KBM-7 (cell line): ENCODE results near the gene ADORA2A.
A peak's percentile ranks its signal among the peaks of the same experiment; 100 is the strongest.

Source experiments
- DNase-seq: peaks from one replicate; pipeline ENCODE4 v3.0.0-alpha.2; 2015
- in situ Hi-C: fragments of 300-500 bp; cut with MboI; formaldehyde crosslinking; loops from 2 replicates; pipeline ENCODE4 v1.14.3; 2020; ENCODE audit warnings: low sequenced_read_pairs, low pct_unique_long_range_greater_than_20kb, mixed read lengths

ADORA2A gene

DNA sequence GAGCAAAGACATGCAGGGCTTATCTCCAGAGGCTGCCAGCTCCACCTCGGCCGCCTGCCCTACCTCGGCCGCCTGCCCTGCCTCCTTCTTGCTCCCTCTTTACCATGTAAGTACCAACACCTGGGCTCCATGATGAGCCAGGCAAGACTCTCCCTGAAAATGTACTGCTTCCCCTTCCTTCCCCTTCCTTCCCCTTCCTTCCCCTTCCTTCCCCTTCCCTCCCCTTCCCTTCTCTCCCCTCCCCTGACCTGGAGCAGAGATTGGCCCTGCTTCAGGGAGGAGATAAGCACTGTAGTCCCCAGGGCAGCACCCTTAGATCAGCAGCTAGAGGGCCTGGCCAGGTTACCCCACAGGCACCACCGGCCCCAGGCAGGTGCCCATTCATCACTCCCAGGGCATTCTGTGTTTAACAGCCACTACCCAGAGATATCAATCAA lies 25.4 kb upstream of the ADORA2A start:
- in situ Hi-C loops = no loop called here

DNA sequence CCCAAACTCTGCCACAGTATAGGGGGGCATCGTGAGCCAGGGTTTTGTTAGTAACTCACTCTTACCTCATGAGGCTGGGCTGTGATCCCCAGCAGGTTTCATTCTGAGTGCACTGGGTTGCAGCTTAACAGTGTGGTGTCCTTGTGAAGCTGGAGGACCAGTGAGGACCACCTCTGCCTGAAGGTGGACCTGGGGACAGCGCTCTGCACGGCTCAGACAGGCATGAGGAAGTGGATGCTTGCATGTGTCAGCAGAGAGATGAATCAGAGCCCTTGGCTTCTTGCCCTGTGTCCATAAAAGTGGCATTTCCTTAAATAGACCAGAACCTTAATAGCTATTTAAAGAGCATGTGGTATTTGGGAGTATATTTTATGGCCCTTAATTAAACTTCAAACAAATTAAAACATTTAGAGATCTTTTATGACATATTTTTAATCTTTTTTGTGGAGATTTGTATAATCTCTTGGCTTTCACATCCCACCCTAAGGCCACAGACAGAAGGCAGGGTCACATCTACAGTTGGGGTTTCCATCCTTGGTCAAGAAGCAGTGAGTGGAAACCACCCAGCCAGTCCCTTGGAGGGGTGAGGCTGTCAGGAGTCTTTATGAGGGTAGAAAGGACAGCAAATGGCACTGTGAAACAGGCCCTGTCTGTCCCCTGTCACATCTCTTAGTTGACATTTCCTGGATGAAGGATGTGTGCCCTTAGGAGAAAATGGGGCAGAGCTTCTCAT lies 24.8 kb upstream of the ADORA2A start:
- in situ Hi-C loops = no loop called here
- peak; percentile 73 for DNase-seq

More for the DNA sequence above, 25.4 kb upstream of the ADORA2A start:
- DNase-seq = no peak

DNA sequence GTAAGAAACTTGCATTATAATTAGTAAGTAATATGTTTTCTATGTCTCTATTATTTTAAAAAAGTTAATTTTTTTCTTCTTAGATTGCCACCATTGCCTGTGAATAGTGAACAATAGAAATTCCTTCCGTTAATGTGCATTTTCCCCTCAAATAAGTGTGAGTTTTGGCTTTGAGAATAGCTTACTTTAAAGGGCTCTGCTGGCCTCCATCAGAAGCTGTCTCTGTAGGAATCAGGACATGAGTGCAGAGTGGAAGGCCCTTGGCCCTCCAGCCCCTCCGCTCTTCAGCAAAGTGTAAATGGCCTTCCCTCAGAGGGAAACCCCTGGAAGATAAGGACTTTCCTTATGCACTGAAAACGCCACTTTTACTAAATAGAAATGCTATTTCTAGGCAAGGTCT lies 24.1 kb upstream of the ADORA2A start:
- in situ Hi-C loops = no loop called here
- no peak for DNase-seq

DNA sequence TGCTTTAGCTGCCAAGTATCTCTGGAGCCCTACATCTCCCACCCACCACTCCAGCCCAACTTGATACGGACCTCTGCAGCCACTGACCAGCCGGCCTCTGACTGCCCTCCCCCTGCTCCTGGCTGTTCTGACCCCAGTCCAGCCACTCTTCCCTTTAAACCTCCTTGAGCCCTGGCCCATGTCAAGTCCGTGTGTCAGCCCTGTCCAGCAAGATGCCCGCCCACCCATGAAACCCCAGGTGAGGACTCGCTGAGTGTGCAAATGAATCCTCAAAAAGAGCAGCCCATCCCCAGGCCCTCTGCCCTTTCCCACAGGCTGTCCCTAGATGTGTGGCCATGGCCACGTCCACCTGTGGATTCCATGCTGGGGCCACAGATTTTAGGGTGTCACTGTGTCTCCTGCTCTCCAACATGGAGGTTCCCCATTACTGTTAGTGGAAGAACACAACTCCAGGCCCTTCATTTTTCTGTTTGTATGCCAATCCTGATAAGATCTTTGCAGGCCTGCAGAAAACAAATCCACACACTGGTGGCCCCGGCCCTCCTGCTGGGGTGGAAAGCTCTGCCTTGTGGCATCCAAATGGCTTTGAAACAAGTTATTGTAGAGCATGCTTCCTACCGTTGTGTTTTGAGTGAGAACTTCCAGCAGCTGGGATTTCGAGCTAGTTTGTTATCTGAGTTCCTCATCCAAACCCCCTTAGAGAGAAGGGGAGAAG lies 22.7 kb upstream of the ADORA2A start:
- in situ Hi-C loops = no loop called here
- DNase-seq = no peak

DNA sequence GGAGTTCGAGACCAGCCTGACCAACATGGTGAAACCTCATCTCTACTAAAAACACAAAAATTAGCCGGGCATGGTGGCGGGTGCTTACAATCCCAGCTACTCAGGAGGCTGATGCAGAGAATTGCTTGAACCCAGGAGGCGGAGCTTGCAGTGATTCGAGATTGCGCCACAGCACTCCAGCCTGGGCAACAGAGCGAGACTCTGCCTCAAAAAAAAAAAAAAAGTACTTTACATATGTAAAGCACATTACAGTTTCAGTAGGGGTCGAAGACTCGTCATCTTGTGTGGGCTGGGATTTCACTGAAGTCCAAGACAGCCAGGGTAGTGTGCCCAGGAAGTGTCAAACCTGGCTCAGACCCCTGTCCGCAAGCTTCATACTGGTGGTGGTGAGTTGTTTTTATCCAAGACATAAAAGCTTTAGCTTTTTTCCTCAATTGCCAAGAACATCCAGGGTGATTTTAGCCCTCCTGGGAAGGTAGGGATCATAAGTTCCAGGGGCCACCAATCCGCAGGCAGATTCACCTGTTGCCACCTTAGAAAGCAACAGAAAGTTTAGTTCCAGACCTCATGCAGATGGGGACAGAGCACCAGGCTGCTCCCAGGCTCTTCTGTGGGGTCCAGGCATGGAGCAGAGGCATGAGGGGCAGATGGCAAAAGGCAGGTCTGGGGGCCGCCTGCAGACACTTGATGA lies 21.6 kb upstream of the ADORA2A start:
- no peak for DNase-seq
- in situ Hi-C loops = no loop called here

DNA sequence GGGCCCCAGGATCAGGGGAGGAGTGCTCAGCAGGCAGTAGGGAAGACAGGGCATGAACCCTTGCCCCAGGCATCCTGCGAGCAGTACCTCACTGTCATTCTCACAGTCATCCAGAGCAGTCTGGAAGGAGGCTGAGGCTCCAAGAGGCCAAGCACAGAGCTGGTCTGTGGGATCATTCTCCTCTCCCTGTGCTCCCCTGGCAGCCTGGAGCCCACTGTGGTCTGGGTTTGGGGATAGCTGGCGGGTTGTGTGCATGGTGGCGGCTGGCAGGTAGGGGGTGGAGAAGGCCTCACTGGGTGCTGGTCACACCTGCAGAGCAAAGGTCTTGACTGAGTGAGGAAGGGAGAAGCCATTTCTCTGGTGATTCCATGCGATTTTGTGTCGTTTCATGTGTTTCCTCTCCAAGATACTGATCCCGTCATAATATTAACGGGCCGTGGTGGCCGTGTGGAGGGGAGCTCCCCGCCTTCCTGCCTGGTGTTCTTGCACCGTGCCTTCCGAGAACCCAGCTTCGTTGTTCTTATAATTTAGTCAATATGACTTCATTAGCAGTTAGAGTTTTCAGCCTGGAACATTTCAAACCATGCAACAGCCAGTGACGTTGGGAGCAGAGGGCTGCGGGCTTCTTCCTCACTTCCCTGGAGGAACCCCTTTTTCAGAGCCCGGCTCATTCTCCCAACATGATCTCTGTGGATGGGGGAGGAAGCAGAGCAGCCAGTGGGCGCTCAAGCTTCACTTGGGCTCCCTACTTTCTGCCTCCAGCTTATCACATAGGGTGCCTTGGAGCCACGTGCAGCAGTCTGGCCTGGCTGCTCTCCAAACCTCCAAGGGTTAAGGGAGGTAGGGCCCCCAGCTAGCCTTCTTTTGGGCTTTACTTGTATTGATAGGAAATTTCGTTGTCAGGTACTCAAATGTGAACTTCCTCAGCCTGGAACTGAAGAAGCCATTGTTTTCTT lies 20.8 kb upstream of the ADORA2A start:
- in situ Hi-C loops = no loop called here

DNA sequence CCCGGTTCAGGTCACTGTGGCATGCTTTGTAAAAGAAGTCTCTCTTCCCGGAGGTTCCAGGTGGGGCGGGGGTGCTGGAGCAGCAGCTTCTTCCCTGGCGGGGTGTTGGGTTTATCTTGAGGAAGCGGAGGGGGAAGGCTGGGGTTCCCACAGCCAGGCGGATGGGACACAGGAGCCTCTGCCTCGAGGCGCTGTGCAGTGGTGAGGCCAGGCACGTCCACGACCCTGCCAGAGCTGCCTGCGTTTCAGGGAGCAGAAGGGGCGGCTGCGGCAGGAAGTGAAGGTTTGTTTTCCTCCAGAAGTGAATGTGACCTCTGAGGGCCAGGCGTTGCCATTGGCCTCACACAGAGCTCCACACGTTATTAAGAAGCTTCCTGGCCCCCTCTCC lies 20.1 kb upstream of the ADORA2A start:
- DNase-seq = no peak

More for the DNA sequence above, 20.8 kb upstream of the ADORA2A start:
- DNase-seq = no peak

DNA sequence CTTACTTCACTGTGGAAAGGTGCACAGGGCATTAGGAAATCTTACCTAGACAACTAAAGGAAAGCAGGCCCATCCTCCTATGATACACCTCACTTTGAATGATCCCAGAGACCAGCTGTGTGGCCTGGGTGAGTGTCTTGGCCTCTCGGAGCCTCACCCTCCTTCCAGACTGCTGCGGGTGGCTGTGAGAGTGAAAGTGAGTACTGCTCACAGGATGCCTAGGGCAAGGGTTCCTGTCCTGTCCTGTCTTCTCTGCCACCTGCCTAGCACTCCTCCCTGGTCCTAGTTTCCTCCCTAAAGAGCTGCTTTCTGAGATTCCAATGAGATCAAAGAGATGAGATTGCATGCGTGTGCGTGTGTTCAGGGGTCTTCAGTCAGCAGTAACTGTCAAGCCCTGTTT lies 19.5 kb upstream of the ADORA2A start:
- in situ Hi-C loops = no loop called here
- DNase-seq = no peak

More for the DNA sequence above, 20.1 kb upstream of the ADORA2A start:
- in situ Hi-C loops = no loop called here

DNA sequence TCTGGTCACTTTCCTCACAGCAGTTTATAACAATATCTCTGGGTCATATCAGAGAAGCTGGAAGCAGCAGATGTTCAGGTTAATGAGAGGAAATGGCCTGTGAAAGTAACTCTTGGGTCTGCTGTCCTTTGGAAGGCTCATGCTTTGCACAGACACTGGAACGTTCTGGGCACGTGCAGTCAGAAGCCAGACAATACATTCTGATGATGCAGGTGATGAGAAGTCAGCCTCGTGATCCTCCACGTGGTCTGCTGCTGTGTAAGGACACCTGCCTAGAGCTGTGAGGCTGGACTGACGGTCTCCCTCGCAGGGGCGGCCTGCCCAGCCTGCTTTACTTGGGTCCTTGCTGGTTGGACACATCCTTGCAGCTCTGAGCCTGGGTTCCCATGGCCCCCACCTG lies 18.8 kb upstream of the ADORA2A start:
- in situ Hi-C loops = no loop called here
- no peak for DNase-seq

DNA sequence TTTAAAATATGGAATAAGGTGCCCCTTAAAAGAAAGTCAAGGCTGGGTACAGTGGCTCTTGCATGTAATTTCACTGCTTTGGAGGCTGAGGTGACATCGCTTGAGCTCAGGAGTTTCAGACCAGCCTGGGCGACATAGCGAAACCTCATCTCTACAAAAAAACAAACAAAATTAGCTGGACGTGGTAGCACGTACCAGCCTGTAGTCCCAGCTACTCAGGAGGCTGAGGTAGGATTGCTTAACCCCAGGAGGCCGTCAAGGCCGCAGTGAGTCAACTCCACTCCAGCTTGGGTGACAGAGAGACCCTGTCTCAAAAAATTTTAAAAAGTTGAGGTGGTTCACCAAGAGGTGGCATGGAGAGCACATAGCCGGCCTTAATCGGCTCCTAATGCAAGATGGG lies 17.7 kb upstream of the ADORA2A start:
- in situ Hi-C loops = loop anchor here (10.0 kb wide), 1 partner anchor 105 kb away; no protein-coding TSS in a partner anchor
- DNase-seq = no peak

DNA sequence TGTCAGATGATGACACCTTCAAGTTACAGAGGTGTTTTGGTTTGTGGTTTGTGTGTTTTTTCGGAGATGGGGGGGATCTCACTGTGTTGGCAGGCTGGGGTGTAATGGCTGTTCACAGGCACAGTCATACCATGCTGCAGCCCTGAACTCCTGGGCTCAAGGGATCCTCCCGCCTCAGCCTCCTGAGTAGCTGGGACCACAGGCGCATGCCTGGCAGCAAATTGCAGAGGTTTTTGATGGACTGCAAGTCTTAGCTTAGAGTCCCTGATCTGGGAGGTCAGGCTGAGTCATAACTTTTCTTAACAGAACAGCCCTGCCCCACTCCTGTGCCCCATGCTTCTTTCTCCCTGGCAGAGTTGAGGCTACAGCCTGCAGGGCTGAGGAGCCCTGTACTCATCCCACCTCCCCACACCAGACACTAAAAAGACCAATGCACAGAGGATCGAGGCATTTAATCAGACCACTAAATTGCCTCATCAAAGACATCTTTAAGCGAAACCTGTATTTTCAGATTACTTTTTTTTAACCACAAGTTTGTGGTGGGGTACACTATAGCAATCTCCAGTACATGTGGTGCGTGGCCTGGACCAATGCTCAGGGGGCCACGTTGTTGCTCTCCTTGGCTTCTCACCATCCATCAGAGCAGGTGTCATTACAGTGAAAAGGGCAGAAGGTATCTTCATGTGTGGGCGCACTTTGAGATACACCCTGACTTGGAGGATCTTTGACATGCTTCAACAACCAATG lies 17.1 kb upstream of the ADORA2A start:
- in situ Hi-C loops = loop anchor here (10.0 kb wide), 1 partner anchor 105 kb away; no protein-coding TSS in a partner anchor
- DNase-seq = no peak

DNA sequence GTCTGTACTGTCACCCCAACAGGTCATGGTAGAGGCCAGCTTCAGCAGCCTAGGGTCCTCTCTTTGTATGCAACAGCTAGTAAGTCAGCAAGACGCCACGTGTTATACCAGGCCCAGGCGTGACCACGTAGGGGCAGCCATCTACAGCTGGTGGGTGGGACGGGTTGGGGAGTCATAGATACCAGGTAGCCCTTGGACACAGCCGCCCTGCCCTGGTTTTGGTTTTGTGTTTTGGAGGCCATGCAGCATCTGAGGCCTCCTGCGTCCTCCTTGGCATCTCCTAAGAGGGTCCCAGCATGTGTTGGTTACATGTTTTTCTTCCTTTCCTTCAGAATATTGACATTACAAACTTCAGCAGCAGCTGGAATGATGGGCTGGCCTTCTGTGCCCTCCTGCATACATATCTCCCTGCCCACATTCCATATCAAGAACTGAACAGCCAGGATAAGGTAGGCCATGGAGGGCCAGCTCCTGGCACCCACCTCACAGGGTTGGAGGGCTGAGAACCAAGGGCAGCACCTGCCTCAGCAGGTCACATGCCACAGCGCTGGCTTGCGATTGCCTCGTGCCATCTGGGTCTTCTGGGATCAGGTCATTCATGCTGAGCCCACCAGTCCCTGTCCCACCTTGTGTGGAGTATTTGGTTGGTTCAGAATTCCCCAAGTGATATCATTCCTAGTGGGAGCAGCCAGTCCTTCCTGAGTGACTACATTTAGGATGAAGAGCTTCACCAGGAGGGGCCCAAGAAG lies 16.0 kb upstream of the ADORA2A start:
- DNase-seq = no peak
- in situ Hi-C loops = loop anchor here (10.0 kb wide), 1 partner anchor 103 kb away; no protein-coding TSS in a partner anchor

DNA sequence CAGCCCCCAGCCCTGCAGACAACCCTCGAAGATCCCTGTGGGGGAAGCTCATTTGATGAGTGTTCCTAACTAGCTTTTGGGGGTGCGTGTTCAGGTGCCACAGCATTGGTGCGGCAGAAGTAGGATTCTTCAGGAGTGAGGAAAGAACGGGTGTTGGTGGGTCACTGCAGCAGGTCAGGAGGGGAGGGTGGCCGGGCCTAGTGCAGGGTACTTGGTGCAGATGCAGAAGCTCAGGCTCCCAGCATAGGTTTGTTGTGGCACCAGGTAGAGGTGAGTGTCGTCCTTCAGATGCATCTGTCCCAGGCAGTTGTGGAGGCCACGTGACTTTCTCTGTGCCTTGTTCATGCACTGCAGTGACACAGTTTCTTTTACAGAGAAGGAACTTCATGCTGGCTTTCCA lies 15.1 kb upstream of the ADORA2A start:
- no peak for DNase-seq
- in situ Hi-C loops = loop anchor here (10.0 kb wide), 1 partner anchor 103 kb away; no protein-coding TSS in a partner anchor

DNA sequence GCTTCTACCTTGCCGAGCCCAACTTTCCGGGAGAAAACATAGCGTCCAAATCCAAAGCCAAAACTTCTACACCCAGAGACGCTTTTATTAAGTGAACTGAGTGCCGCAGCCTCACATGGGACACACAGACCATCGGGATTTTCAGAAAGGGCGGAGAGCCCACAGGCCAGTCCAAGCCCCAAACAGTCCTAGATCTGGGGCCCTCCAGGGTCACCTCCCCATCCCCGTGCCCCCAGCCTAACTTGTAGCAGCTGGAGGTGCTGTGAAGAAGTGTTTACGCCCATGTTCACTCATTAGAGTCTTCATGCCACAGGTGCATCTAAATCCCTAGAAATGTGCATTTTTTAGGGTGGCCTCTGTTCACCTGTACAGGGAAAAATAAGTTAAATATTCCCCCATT lies 14.1 kb upstream of the ADORA2A start:
- DNase-seq = no peak
- in situ Hi-C loops = loop anchor here (10.0 kb wide), 1 partner anchor 102 kb away; no protein-coding TSS in a partner anchor

DNA sequence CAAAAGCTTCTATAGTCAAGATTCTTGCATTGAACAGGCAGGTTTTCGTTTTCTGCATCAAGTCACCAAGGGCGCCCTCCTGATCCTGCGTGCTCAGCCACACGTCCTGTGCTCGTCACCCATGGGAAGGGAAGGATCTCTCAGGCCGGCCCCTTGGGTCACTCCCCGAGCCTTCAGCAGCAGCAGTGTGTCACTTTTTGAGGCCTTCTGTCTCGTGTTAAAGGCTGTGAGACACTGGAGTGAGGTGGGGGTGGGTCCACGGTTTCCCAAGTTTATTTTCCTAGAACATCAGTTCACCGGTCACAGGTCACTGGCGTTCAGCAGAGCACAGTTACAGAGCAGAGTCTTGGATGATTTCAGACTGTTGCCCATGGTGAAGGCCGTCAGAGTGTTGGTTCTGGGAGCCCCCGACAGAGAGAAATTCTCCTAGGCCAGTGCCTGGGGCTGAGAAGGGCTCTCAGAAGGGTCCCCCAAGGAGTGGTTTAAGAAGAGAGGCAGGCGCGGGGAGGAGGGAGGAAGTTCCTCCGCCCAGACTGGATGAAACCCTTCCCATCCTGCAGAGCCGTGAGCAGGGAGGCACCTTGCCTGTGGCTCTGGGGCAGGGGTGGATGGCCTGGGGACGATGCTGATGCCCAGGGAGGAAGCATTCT lies 13.5 kb upstream of the ADORA2A start:
- in situ Hi-C loops = loop anchor here (10.0 kb wide), 1 partner anchor 101 kb away; no protein-coding TSS in a partner anchor

DNA sequence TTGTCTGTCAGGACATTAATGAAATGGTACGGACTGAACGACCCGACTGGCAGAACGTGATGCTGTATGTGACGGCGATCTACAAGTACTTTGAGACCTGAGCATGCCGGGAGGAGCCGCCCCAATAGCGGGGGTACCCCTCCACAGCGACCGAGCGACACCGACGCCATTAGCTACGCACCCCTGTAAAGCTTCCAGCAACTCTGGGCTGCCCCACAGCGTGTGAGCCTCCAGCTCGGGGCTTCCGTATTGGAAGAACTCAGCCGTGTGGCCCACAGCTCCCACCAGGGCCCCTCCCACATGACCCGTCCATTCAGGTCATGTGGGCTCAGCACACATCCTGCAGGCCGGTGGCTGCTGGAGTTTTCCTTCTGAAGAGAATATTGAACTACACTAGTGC lies 12.9 kb upstream of the ADORA2A start:
- in situ Hi-C loops = loop anchor here (10.0 kb wide), 1 partner anchor 100 kb away; no protein-coding TSS in a partner anchor
- DNase-seq = no peak

More for the DNA sequence above, 13.5 kb upstream of the ADORA2A start:
- no peak for DNase-seq
